Measurements from ENCODE around the gene PPP4R2.

DNA sequence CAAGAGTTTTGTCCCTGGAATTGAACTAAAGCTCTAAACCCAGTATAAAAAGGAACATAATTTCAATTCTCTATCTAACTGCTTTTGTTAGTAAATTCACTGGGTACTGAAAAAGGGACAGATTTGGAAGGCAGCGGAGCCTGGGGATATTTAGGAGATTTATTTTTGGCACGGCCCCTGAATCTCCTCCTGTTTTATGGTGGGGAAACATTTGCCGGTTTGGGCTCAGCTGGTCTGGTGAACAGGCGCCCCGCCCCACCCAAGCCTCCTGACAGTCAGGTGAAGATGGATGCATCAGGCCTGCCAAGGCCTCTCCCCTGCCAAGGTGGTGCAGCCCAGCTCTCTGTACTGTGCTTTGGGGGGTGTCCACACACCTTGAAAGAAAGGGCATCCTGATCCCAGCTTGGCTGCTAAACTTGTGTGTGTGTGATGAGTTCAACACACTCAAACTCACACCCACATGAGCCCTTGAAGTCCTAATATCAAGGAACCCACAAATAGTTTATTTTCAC, 111.1 kb downstream of the PPP4R2 start:
- TF ChIP-seq, protein P1, sequence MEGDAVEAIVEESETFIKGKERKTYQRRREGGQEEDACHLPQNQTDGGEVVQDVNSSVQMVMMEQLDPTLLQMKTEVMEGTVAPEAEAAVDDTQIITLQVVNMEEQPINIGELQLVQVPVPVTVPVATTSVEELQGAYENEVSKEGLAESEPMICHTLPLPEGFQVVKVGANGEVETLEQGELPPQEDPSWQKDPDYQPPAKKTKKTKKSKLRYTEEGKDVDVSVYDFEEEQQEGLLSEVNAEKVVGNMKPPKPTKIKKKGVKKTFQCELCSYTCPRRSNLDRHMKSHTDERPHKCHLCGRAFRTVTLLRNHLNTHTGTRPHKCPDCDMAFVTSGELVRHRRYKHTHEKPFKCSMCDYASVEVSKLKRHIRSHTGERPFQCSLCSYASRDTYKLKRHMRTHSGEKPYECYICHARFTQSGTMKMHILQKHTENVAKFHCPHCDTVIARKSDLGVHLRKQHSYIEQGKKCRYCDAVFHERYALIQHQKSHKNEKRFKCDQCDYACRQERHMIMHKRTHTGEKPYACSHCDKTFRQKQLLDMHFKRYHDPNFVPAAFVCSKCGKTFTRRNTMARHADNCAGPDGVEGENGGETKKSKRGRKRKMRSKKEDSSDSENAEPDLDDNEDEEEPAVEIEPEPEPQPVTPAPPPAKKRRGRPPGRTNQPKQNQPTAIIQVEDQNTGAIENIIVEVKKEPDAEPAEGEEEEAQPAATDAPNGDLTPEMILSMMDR (IDR thresholded peaks at IDR 0.05) = no peak
- TF ChIP-seq POLR2A (IDR thresholded peaks at IDR 0.05) = no peak
- TF ChIP-seq POLR2AphosphoS5 (IDR thresholded peaks at IDR 0.05; ENCODE audit: insufficient read depth in 1 of 2, low read depth in 1 of 2) = no peak
